Measurements from ENCODE around the gene CCDC71L. TPM values are rescaled to one million over a fixed set of nuclear protein-coding genes. Genes with fewer than 3 reads are reported as not detected.

The CCDC71L gene
- total RNA-seq, 1 donor from 2014 or later: 22.0 TPM

GRCh38 chr7:106615808-106616707, 44.9 kb downstream of the CCDC71L start:
- peaks cover 9% of the 10 kb centered on the region for H3K9me3 Mint-ChIP-seq (ENCODE audit: low read depth)
- peak overlapping the region; percentile 24 for H3K27ac Mint-ChIP-seq (ENCODE audit: unreplicated experiment)
- H3K36me3 Mint-ChIP-seq (ENCODE audit: low read depth): no peaks in the 10 kb centered on the region
- peaks cover 70% of the 10 kb centered on the region for H3K4me1 Mint-ChIP-seq (ENCODE audit: low read depth)
- TF ChIP-seq, protein P1, sequence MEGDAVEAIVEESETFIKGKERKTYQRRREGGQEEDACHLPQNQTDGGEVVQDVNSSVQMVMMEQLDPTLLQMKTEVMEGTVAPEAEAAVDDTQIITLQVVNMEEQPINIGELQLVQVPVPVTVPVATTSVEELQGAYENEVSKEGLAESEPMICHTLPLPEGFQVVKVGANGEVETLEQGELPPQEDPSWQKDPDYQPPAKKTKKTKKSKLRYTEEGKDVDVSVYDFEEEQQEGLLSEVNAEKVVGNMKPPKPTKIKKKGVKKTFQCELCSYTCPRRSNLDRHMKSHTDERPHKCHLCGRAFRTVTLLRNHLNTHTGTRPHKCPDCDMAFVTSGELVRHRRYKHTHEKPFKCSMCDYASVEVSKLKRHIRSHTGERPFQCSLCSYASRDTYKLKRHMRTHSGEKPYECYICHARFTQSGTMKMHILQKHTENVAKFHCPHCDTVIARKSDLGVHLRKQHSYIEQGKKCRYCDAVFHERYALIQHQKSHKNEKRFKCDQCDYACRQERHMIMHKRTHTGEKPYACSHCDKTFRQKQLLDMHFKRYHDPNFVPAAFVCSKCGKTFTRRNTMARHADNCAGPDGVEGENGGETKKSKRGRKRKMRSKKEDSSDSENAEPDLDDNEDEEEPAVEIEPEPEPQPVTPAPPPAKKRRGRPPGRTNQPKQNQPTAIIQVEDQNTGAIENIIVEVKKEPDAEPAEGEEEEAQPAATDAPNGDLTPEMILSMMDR (IDR thresholded peaks at IDR 0.05): no peak
- no peaks in the 10 kb centered on the region for H3K27me3 Mint-ChIP-seq (ENCODE audit: low read depth)
- H3K4me3 Mint-ChIP-seq (ENCODE audit: unreplicated experiment): no peak overlapping the region
- no peak for DNase-seq (ENCODE audit: low spot score)

- Mint-ChIP-seq H3K27ac (ENCODE audit: unreplicated experiment) (peak overlapping the region; percentile 63), H3K27me3 (ENCODE audit: low read depth) (no peaks in the 10 kb centered on the region), H3K36me3 (ENCODE audit: low read depth) (no peaks in the 10 kb centered on the region), H3K4me1 (ENCODE audit: low read depth) (peaks cover 75% of the 10 kb centered on the region), H3K9me3 (ENCODE audit: low read depth) (peaks cover 9% of the 10 kb centered on the region), H3K4me3 (ENCODE audit: unreplicated experiment) (no peak overlapping the region)
- no peak for DNase-seq (ENCODE audit: low spot score)
- TF ChIP-seq, protein P1 (IDR thresholded peaks at IDR 0.05): no peak
These were observed 46.2 kb downstream of the CCDC71L start for GRCh38 chr7:106614751-106615150.

GRCh38 chr7:106613848-106614560, 47.0 kb downstream of the CCDC71L start:
- Mint-ChIP-seq H3K36me3 (ENCODE audit: low read depth) (no peaks in the 10 kb centered on the region), H3K27me3 (ENCODE audit: low read depth) (no peaks in the 10 kb centered on the region), H3K27ac (ENCODE audit: unreplicated experiment) (peak overlapping the region; percentile 63), H3K9me3 (ENCODE audit: low read depth) (peaks cover 7% of the 10 kb centered on the region), H3K4me3 (ENCODE audit: unreplicated experiment) (no peak overlapping the region), H3K4me1 (ENCODE audit: low read depth) (peaks cover 78% of the 10 kb centered on the region)
- TF ChIP-seq, protein P1 (IDR thresholded peaks at IDR 0.05): no peak
- DNase-seq (ENCODE audit: low spot score): no peak

DNA sequence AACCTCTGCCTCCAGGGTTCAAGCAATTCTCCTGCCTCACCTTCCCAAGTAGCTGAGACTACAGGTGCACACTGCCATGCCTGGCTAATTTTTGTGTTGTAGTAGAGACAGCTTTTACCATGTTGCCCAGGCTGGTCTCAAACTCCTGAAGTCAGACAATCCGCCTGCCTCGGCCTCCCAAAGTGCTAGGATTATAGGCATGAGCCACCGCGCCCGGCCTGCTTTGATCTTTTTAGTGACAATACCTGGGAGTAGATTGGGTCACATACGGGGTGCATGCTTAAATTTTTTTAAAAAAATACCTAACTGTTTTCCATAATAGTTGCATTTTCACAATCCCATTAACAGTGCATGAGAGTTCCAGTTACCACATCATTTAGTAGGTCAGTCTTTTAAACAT, 47.7 kb downstream of the CCDC71L start:
- TF ChIP-seq, protein P1 (IDR thresholded peaks at IDR 0.05): no peak
- H3K4me3 Mint-ChIP-seq (ENCODE audit: unreplicated experiment): no peak overlapping the region
- peaks cover 74% of the 10 kb centered on the region for H3K4me1 Mint-ChIP-seq (ENCODE audit: low read depth)
- H3K36me3 Mint-ChIP-seq (ENCODE audit: low read depth): no peaks in the 10 kb centered on the region
- H3K27ac Mint-ChIP-seq (ENCODE audit: unreplicated experiment): no peak overlapping the region
- DNase-seq (ENCODE audit: low spot score): no peak
- H3K27me3 Mint-ChIP-seq (ENCODE audit: low read depth): no peaks in the 10 kb centered on the region
- H3K9me3 Mint-ChIP-seq (ENCODE audit: low read depth): peaks cover 6% of the 10 kb centered on the region

GRCh38 chr7:106612432-106612831, 48.5 kb downstream of the CCDC71L start:
- Mint-ChIP-seq H3K36me3 (ENCODE audit: low read depth) (no peaks in the 10 kb centered on the region), H3K4me1 (ENCODE audit: low read depth) (peaks cover 66% of the 10 kb centered on the region), H3K9me3 (ENCODE audit: low read depth) (peaks cover 6% of the 10 kb centered on the region), H3K27ac (ENCODE audit: unreplicated experiment) (no peak overlapping the region), H3K4me3 (ENCODE audit: unreplicated experiment) (no peak overlapping the region), H3K27me3 (ENCODE audit: low read depth) (no peaks in the 10 kb centered on the region)
- DNase-seq (ENCODE audit: low spot score): no peak
- TF ChIP-seq, protein P1 (IDR thresholded peaks at IDR 0.05): no peak

All from chondrocyte (in vitro differentiated cells).